GM18502 (cell line): ENCODE results near the gene SNAPC3.

ENCODE experiments used
- ATAC-seq: cut with Tn5 transposase; IDR thresholded peaks from one replicate; pipeline ENCODE4 v1.9.1; 2021; ENCODE audit warnings: mild to moderate bottlenecking; ENCODE audit not compliant: unreplicated experiment, poor library complexity

SNAPC3 gene

GRCh38 chr9:15485836-15486666 is 63.4 kb downstream of the SNAPC3 start:
- peak; percentile 41 for ATAC-seq

DNA sequence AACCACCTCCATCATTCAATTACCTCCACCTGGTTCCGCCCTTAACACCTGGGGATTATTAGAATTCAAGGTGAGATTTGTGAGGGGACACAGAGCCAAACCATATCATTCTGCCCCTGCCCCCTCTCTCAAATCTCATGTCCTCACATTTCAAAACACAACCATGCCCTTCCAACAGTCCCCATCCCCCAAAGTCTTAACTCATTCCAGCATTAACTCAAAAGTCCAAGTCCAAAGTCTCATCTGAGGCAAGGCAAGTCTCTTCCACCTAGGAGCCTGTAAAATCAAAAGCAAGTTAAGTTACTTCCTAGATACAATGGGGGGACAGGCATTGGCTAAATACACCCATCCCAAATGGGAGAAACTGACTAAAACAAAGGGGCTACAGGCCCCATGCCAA is 69.3 kb downstream of the SNAPC3 start:
- ATAC-seq, result no peak

GRCh38 chr9:15492485-15493150 is 69.9 kb downstream of the SNAPC3 start:
- no peak for ATAC-seq

DNA sequence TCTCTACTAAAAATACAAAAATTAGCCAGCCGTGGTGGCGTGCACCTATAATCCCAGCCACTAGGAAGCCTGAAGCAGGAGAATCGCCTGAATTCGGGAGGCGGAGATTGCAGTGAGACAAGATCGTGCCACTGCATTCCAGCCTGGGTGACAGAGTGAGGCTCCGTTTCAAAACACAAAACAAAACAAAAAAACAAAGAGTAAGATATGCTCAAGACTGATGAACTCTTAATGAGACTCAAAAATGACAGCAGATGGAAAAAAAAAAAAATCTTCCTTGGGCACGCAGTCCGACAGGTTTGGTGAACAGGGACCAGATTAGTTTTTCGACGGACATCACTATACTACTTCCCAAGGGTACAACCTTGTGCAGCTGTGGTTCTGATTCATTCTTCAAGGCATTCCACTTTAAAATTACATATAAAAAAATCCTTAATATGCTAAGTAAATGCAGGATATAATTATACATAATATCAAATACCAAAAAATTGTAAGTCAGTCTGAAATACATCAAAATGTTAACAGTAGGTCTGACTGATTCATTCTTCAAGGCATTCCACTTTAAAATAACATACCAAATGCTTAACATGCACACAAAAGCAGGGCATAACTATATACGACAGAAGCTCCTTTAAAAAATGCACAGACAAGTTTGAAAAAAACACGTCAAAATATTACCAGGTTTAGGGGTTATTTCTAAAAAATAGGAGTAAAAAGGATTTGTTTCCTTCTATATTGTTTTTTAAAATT is 75.7 kb downstream of the SNAPC3 start:
- ATAC-seq, result no peak

- ATAC-seq, result no peak
These were observed 76.5 kb downstream of the SNAPC3 start for GRCh38 chr9:15499139-15499538.

- ATAC-seq, result no peak
These were observed 78.5 kb downstream of the SNAPC3 start for GRCh38 chr9:15501179-15501578.

DNA sequence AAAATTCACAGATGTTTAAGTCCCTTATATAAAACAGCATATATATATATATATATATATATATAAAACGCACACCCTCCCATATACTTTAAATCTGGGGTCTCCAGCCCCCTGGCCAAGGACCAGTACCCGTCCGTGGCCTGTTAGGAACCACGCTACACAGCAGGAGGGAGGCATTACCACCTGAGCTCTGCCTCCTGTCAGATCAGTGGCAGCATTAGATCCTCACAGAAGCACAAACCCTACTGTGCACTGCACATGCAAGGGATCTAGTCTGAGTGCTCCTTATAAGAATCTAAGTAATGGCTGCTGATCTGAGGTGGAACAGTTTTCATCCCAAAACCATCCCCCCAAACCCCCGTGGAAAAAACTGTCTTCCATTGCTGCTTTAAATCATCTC is 79.1 kb downstream of the SNAPC3 start:
- no peak for ATAC-seq

- ATAC-seq, result no peak
These were observed 83.2 kb downstream of the SNAPC3 start for GRCh38 chr9:15505921-15506320.

DNA sequence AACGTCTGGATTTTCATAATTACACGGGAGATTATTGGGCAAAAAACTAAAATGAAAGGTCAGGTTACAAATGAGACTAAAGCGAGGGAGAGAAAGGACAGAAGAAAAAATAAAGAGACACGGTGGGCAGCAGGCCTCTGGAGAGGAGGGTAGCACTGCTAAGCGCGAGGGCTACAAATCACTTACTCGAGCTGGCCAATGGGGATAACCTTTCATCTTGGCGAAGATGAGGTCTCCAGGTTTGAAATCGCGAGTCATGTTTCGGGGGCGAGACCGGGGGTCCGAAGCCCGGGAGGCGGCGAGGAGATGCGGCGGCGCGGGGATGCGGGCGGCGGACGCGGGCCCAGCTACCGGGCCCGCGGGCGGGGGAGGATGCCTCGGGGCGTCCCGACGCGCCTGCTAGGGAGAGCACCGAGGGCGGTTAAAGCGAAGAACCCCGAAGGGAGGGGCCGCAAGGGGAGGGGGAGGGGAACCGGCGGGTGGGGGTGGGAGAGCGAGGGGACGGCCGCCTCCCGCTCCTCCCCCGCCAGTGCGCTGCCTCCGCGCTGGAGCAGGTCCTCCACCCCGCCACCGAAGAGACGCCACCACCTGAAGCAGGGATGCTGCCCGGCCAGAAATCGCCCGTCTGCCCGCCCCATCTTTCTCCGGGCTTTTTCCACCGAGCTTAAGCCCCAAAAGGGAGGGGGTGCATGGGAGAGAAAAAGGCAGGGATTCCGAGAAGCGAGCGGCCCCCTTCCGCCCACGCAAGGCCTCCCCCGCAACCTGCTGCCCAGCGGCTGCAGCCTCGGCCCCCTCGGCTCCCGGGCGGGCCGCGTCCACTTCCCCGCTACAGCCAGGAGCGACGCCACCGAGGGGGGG is 87.5 kb downstream of the SNAPC3 start:
- peak; percentile 40 for ATAC-seq

DNA sequence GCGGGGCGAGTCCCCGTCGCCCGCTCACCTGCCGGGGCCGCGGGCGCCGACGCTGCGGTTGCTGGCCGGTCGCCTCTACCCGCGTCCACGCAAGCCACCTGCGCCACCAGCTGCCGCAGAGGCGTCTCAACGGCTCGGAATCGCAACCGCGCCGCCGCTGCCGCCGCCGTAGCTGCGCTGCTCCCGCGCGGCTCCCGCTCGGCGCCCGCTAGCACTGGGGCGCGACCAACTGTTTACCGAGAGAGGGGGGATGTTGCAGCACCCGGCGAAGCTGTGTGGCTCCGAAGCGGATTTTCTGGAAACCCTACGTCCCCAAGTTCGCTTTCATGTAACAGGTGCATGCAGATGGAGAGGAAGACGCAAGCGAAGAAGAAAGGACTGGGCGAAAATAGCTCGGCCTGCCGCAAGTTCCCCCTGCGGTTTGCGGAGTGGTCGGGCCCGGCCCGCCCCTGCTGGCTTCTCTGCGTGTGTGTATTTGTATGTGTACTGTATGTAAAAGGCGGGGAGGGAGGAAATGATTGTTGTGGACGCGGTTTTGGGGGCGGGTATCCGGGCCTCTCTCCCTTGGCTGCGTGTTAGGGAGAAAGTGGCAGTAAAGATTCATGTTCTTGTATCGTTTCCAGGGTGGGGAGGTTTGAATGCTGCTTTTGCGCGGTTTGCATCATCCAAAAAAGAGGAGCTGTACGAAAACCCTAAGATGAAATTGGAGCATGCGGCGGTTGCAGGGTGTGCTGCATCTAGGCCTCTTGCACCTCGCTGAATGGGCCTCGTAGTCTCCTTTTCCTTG is 88.3 kb downstream of the SNAPC3 start, which contains the start of gene PSIP1:
Gene PSIP1, minus strand, starts transcription at position 182 of the 787 bp plus-strand sequence. CDS start 782 bp downstream, outside the sequence.
- peak; percentile 81 for ATAC-seq
